NOMO-1 treated with dmso at 0.1 percent for 144 hours (cell line): Measurements from ENCODE around the gene RADIL.
"Not testable (repeated sequence)": the region's sequence is repeated elsewhere in the genome, so short reads cannot be mapped to it uniquely, and the experiment has no call there.

Experiments
- DNase-seq: peaks from one replicate; lab custom pipeline; 2025; ENCODE audit not compliant: unreplicated experiment; lab: John Stamatoyannopoulos, UW

The RADIL gene

GRCh38 chr7:4815609-4816418 is 67.7 kb downstream of the RADIL start:
- DNase-seq, result no peak

GRCh38 chr7:4815121-4815520 is 68.4 kb downstream of the RADIL start:
- no peak for DNase-seq

- DNase-seq, result no peak
These were observed 69.1 kb downstream of the RADIL start for GRCh38 chr7:4814433-4814832.

GRCh38 chr7:4809666-4810065 is 73.8 kb downstream of the RADIL start:
- no peak for DNase-seq

- no peak for DNase-seq
These were observed 74.4 kb downstream of the RADIL start for GRCh38 chr7:4809091-4809591.

GRCh38 chr7:4808565-4808964 is 75.0 kb downstream of the RADIL start:
- DNase-seq, result no peak

GRCh38 chr7:4808026-4808425 is 75.5 kb downstream of the RADIL start:
- no peak for DNase-seq

GRCh38 chr7:4807598-4808016 is 75.9 kb downstream of the RADIL start:
- no peak for DNase-seq

- no peak for DNase-seq
These were observed 76.4 kb downstream of the RADIL start for GRCh38 chr7:4806983-4807597.

- DNase-seq, result no peak
These were observed 77.6 kb downstream of the RADIL start for GRCh38 chr7:4805984-4806300.

- DNase-seq, result no peak
These were observed 78.2 kb downstream of the RADIL start for GRCh38 chr7:4805110-4805983.

- no peak for DNase-seq
These were observed 79.9 kb downstream of the RADIL start for GRCh38 chr7:4803397-4804241.

- not testable (repeated sequence) for DNase-seq
These were observed 80.9 kb downstream of the RADIL start for GRCh38 chr7:4802577-4802976.

GRCh38 chr7:4801839-4802231 is 81.7 kb downstream of the RADIL start:
- DNase-seq, result no peak

- DNase-seq, result no peak
These were observed 82.3 kb downstream of the RADIL start for GRCh38 chr7:4800926-4801838.

GRCh38 chr7:4800487-4800886 is 83.0 kb downstream of the RADIL start:
- no peak for DNase-seq

GRCh38 chr7:4799508-4800268 is 83.8 kb downstream of the RADIL start:
- DNase-seq, result no peak

- DNase-seq, result no peak
These were observed 84.7 kb downstream of the RADIL start for GRCh38 chr7:4798706-4799235.
